Tibial nerve (tissue), 4 donors: ENCODE results near the gene CAMTA1. TPM values are rescaled to one million over a fixed set of nuclear protein-coding genes. Genes with fewer than 3 reads are reported as not detected.

Source experiments
- DNase-seq, 2 donors: peaks; one replicate each; pipeline ENCODE4 v3.0.0-alpha.2; 2019; ENCODE audit warnings: low spot score in 2 of 2
- H3K27ac ChIP-seq, 4 donors: fragments of 200-600 bp; sonication (generic) in 3 of 4; one replicate each; pipeline ENCODE4 v1.5.1; 2017 to 2019; ENCODE audit warnings: mild to moderate bottlenecking in 1 of 4
- H3K27me3 ChIP-seq, 2 donors: fragments of 200-600 bp; sonication (generic) in 1 of 2; one replicate each; pipeline versions ENCODE4 v1.5.1 to v1.6.0; 2017 to 2019
- H3K36me3 ChIP-seq, 3 donors: fragments of 200-600 bp; sonication (generic); one replicate each; pipeline ENCODE4 v1.5.1; 2018 to 2019
- H3K4me1 ChIP-seq, 4 donors: fragments of 200-600 bp; sonication (generic) in 3 of 4; one replicate each; pipeline ENCODE4 v1.5.1; 2017 to 2019
- H3K4me3 ChIP-seq, 4 donors: fragments of 200-600 bp; sonication (generic) in 3 of 4; one replicate each; pipeline ENCODE4 v1.5.1; 2017 to 2019; ENCODE audit warnings: mild to moderate bottlenecking in 1 of 4, moderate library complexity in 1 of 4
- H3K9me3 ChIP-seq, 4 donors: fragments of 200-600 bp; sonication (generic) in 3 of 4; one replicate each; pipeline ENCODE4 v1.5.1; 2017 to 2019
- EP300 ChIP-seq, 2 donors: sonication (generic); formaldehyde crosslinking; IDR thresholded peaks; one replicate each; pipeline ENCODE4 v1.6.1; 2017; ENCODE audit warnings: antibody characterized with exemption in 2 of 2, mild to moderate bottlenecking in 1 of 2
- POLR2A ChIP-seq, 2 donors: fragments of 450-650 bp; IDR thresholded peaks; one replicate each; pipeline ENCODE4 v1.6.1; 2017; ENCODE audit warnings: antibody characterized with exemption in 2 of 2, mild to moderate bottlenecking in 2 of 2, moderate library complexity in 2 of 2
- WGBS, 2 donors: methylation state at CpG; one replicate each; pipeline ENCODE4 v1.1.5; 2018; 5-methylcytosine and 5-hydroxymethylcytosine counted together
- total RNA-seq, 4 donors: library from RNA; depleted of rRNA; stranded (reverse); fragments of >200 nt; gene quantifications; one replicate each; pipeline ENCODE4 v1.1.0, GENCODE V29; 2016
- TF ChIP-seq, protein P1 (sequence below), 5 experiments: fragments of 200-600 bp in 3 of 5; fragments of 450-650 bp in 2 of 5; sonication (generic) in 3 of 5; IDR thresholded peaks; one replicate each; pipeline ENCODE4 v1.5.1; 2016 to 2019; ENCODE audit warnings: antibody characterized with exemption in 5 of 5, mild to moderate bottlenecking in 3 of 5, moderate library complexity in 2 of 5

CAMTA1 gene
- total RNA-seq, 4 donors from 2014 or later, result 41.8 to 104 (median 87.2) TPM

- 61 to 84% methylated on average over 16 of the region's 16 CpGs for WGBS, 2 donors
- peaks cover 0 to 8% (median 0%) of the 10 kb centered on the region in 4 donors for H3K9me3 ChIP-seq
- H3K4me1 ChIP-seq, result peaks cover 0 to 8% (median 0%) of the 10 kb centered on the region in 4 donors
- H3K27ac ChIP-seq, result no peak overlapping the region
- no peak for TF ChIP-seq POLR2A (IDR thresholded peaks at IDR 0.05)
- TF ChIP-seq, protein P1, sequence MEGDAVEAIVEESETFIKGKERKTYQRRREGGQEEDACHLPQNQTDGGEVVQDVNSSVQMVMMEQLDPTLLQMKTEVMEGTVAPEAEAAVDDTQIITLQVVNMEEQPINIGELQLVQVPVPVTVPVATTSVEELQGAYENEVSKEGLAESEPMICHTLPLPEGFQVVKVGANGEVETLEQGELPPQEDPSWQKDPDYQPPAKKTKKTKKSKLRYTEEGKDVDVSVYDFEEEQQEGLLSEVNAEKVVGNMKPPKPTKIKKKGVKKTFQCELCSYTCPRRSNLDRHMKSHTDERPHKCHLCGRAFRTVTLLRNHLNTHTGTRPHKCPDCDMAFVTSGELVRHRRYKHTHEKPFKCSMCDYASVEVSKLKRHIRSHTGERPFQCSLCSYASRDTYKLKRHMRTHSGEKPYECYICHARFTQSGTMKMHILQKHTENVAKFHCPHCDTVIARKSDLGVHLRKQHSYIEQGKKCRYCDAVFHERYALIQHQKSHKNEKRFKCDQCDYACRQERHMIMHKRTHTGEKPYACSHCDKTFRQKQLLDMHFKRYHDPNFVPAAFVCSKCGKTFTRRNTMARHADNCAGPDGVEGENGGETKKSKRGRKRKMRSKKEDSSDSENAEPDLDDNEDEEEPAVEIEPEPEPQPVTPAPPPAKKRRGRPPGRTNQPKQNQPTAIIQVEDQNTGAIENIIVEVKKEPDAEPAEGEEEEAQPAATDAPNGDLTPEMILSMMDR (IDR thresholded peaks at IDR 0.05), result no peak
- TF ChIP-seq EP300 (IDR thresholded peaks at IDR 0.05), result no peak
- no peak overlapping the region for H3K4me3 ChIP-seq
- no peaks in the 10 kb centered on the region for H3K36me3 ChIP-seq
- DNase-seq, result no peak
- no peaks in the 10 kb centered on the region for H3K27me3 ChIP-seq
These were observed 772.8 kb downstream of the CAMTA1 start for GRCh38 chr1:7558041-7558461.

DNA sequence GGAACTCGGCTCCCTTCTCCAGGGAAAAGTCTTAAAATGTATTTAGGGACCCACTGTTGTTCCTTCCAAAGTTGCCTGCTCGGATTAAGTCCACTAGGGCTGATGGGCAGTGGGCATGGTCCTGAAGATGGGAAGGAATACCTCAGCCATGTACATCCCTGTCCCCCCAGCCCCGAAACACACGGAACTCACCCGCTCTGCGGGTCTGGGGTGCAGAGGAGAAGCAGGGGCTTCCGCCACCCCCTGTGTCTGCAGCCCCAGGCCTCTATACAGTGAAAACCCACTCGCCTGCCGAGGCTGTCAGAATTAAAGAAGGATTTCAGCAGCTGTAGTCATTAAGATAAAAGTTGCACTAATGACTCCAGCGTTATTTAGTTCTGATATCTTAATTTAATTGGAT, 773.2 kb downstream of the CAMTA1 start:
- TF ChIP-seq, protein P1 (IDR thresholded peaks at IDR 0.05), result no peak
- TF ChIP-seq POLR2A (IDR thresholded peaks at IDR 0.05), result no peak
- TF ChIP-seq EP300 (IDR thresholded peaks at IDR 0.05), result no peak
- H3K4me1 ChIP-seq, result peaks cover 0 to 8% (median 0%) of the 10 kb centered on the region in 4 donors
- no peak overlapping the region for H3K27ac ChIP-seq
- no peak for DNase-seq
- peaks cover 0 to 8% (median 0%) of the 10 kb centered on the region in 4 donors for H3K9me3 ChIP-seq
- H3K36me3 ChIP-seq, result no peaks in the 10 kb centered on the region
- 91 to 94% methylated on average over 10 of the region's 10 CpGs for WGBS, 2 donors
- H3K27me3 ChIP-seq, result no peaks in the 10 kb centered on the region
- no peak overlapping the region for H3K4me3 ChIP-seq

- no peak overlapping the region for H3K4me3 ChIP-seq
- H3K36me3 ChIP-seq, result no peaks in the 10 kb centered on the region
- TF ChIP-seq EP300 (IDR thresholded peaks at IDR 0.05) (no peak), POLR2A (IDR thresholded peaks at IDR 0.05) (no peak)
- TF ChIP-seq, protein P1 (IDR thresholded peaks at IDR 0.05), result no peak
- H3K27me3 ChIP-seq, result no peaks in the 10 kb centered on the region
- WGBS, 2 donors, result 74 to 80% methylated on average over 22 to 24 of the region's 24 CpGs
- DNase-seq, result no peak
- peaks cover 0 to 8% (median 0%) of the 10 kb centered on the region in 4 donors for H3K4me1 ChIP-seq
- no peak overlapping the region for H3K27ac ChIP-seq
- H3K9me3 ChIP-seq, result peaks cover 0 to 4% (median 0%) of the 10 kb centered on the region in 4 donors
These were observed 773.9 kb downstream of the CAMTA1 start for GRCh38 chr1:7558921-7559869.

DNA sequence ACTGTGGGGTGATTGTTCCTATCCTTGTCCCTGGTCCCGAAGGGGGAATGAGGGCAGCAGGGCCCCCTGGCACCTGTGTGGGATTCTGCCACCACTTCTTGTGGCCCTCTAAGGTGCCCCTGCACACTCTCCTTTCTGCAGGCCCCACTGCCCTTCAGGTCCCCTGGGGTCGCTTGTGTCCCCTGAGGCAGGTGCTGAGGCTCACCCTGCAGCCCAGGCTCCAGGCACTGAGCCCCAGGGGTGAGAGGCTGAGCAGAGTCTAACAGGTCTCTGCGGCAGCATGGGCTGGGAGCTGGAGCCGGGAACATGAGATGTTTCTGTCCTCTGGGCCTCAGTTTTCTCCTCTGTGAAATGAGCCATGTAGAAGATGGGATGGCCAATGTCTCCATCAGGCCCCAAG, 774.9 kb downstream of the CAMTA1 start:
- DNase-seq, result no peak
- no peak for TF ChIP-seq POLR2A (IDR thresholded peaks at IDR 0.05)
- TF ChIP-seq EP300 (IDR thresholded peaks at IDR 0.05), result no peak
- TF ChIP-seq, protein P1 (IDR thresholded peaks at IDR 0.05), result no peak
- peaks cover 0 to 8% (median 0%) of the 10 kb centered on the region in 4 donors for H3K4me1 ChIP-seq
- WGBS, 2 donors, result 86 to 92% methylated on average over 2 to 4 of the region's 4 CpGs
- H3K4me3 ChIP-seq, result no peak overlapping the region
- H3K27me3 ChIP-seq, result no peaks in the 10 kb centered on the region
- no peaks in the 10 kb centered on the region for H3K9me3 ChIP-seq
- no peak overlapping the region for H3K27ac ChIP-seq
- no peaks in the 10 kb centered on the region for H3K36me3 ChIP-seq

DNA sequence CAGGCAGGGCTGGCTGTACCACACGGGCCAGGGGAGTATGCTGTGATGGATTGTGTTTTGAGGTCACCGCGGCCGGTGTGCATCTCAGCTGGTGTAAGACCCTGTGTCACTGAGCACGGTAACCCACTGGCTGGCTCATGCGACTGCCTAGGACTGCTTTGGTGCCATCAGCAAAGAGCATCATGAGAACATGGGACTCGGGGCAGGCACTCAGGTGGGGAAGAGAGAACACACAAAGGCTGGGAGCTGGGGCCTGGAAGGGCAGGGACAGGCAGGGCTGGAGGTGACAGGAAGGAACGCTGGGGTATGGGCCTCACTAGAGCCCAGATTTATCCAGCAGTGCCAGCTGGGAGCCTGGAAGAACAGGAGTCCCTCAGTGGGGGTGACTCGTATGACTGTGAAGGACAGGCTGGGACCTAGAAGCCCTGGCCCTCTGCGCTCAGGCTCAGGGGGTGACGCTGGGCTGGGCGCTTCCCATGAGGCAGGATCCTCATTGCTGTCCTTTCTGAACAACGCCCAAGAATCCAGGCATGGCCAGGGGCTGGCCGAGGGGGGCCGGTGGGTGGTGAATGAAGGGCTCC, 775.4 kb downstream of the CAMTA1 start:
- peaks cover 0 to 8% (median 0%) of the 10 kb centered on the region in 4 donors for H3K4me1 ChIP-seq
- no peaks in the 10 kb centered on the region for H3K36me3 ChIP-seq
- TF ChIP-seq, protein P1 (IDR thresholded peaks at IDR 0.05), result no peak
- TF ChIP-seq POLR2A (IDR thresholded peaks at IDR 0.05), result no peak
- TF ChIP-seq EP300 (IDR thresholded peaks at IDR 0.05), result no peak
- DNase-seq, result no peak
- no peaks in the 10 kb centered on the region for H3K9me3 ChIP-seq
- no peak overlapping the region for H3K4me3 ChIP-seq
- WGBS, 2 donors, result 87 to 93% methylated on average over 13 of the region's 15 CpGs
- no peaks in the 10 kb centered on the region for H3K27me3 ChIP-seq
- no peak overlapping the region for H3K27ac ChIP-seq
